ENCODE measurements around the gene HEXD. TPM values are rescaled to one million over a fixed set of nuclear protein-coding genes. Genes with fewer than 3 reads are reported as not detected.

The HEXD gene
- total and polyA plus RNA-seq, 10 of the 15 experiments (the other 5 are each of a cell fraction or from before 2014, with no cell fraction given): 1.6 to 24.2 (median 7.0) TPM

- TF ChIP-seq RELB (IDR thresholded peaks at IDR 0.05; ENCODE audit: low read depth) (no peak), EED (IDR thresholded peaks at IDR 0.05; ENCODE audit: low read depth) (no peak), SKIL (IDR thresholded peaks at IDR 0.05; ENCODE audit: low read depth, poor library complexity, severe bottlenecking) (no peak), RELA (IDR thresholded peaks at IDR 0.05; ENCODE audit: borderline replicate concordance, partially characterized antibody) (no peak)
Observed at GRCh38 chr17:82419540-82419939, 1.4 kb downstream of the HEXD start (continued).

- in situ Hi-C loops (cut with MboI): no loop called here
- FAIRE-seq (no peak), DNase-seq (ENCODE audit: low read depth, low spot score) (no peak), ATAC-seq (peak; percentile 74)
- ChIA-PET CTCF (interaction anchor here (0.6 to 2.8 kb wide), 14 partner anchors 10 to 122 kb away, joined by 3 to 16 read pairs (median 4); partner anchors contain the start of gene SECTM1), SMC1A (ENCODE audit: uncharacterized antibody, unreplicated experiment) (no interaction called here), RAD21 (ENCODE audit: unreplicated experiment) (no interaction called here), POLR2A (no interaction called here)
- 76% methylated on average over 25 of the region's 25 CpGs for WGBS (ENCODE audit: insufficient coverage, insufficient replicate concordance, low lambda C conversion rate, missing lambda C conversion rate)
- no peak overlapping the region for H3K9ac ChIP-seq (ENCODE audit: control insufficient read depth, insufficient read depth, low read length)
- no peaks in the 10 kb centered on the region for H4K20me1 ChIP-seq (ENCODE audit: control insufficient read depth, insufficient read depth)
- no peaks in the 10 kb centered on the region for H3K36me3 ChIP-seq (ENCODE audit: control insufficient read depth in 2 of 2, insufficient read depth in 2 of 2, low read length in 1 of 2)
- TF ChIP-seq RAD21 (IDR thresholded peaks at IDR 0.05; ENCODE audit: insufficient read depth, low read depth, low read length) (peak; percentile 49), CTCF (IDR thresholded peaks at IDR 0.05 in 2 of 3, conservative IDR thresholded peaks at IDR 0.05 in 1 of 3; ENCODE audit: control insufficient read depth in 2 of 3, extremely low read depth in 1 of 3, insufficient read depth in 1 of 3, low read depth in 3 of 3, low read length in 3 of 3) (peak; percentile 40 to 82 (median 70)), TARDBP (IDR thresholded peaks at IDR 0.05; ENCODE audit: borderline replicate concordance) (no peak)
- H3K79me2 ChIP-seq (ENCODE audit: control insufficient read depth, insufficient read depth, low read length): no peaks in the 10 kb centered on the region; the same call in 1 of the 2 replicates
- no peaks in the 10 kb centered on the region for H3K4me1 ChIP-seq (ENCODE audit: control insufficient read depth, insufficient read depth, low read length)
- H3K27me3 ChIP-seq (replicated peaks in 1 of 2; ENCODE audit: control insufficient read depth in 2 of 2, insufficient read depth in 2 of 2, low read length in 1 of 2): no peaks in the 10 kb centered on the region
- no peak overlapping the region for H3K4me2 ChIP-seq (ENCODE audit: control insufficient read depth, insufficient read depth)
- no peak overlapping the region for H2AFZ ChIP-seq (ENCODE audit: control insufficient read depth, low read depth, low read length)
- H3K9me3 ChIP-seq (replicated peaks; ENCODE audit: control insufficient read depth, insufficient read depth, low read length): no peaks in the 10 kb centered on the region; the same call in 2 of the 3 replicates
- intact Hi-C loops (cut with micrococcal nuclease; ENCODE audit: unreplicated experiment): no loop called here
- BruUV-seq (replicated peaks): no TSS peak
- H3K4me3 ChIP-seq: no peak overlapping the region
- H3K27ac ChIP-seq (ENCODE audit: control insufficient read depth, insufficient read depth): no peak overlapping the region
Observed at GRCh38 chr17:82424001-82424862, 6.1 kb downstream of the HEXD start.

Data from GM12878 (cell line).